GM13976 (cell line): ENCODE data around the gene CFAP221.

Experiments
- DNase-seq: peaks from one replicate; pipeline ENCODE4 v3.0.0; 2012; ENCODE audit warnings: low spot score
- in situ Hi-C: fragments of 300-500 bp; cut with MboI; formaldehyde crosslinking; loops from one replicate; pipeline ENCODE4 v1.12.0; 2022; ENCODE audit warnings: low sequenced_read_pairs, mixed read lengths, inconsistent platforms; ENCODE audit not compliant: unreplicated experiment
- TF ChIP-seq, protein P1 (sequence below): IDR thresholded peaks from 2 replicates; pipeline ENCODE4 v1.5.1; 2012; ENCODE audit warnings: borderline replicate concordance, mild to moderate bottlenecking; ENCODE audit not compliant: insufficient read depth; ENCODE audit errors: extremely low read depth, missing control alignments, control extremely low read depth

Gene CFAP221

GRCh38 chr2:119531292-119531691, 13.0 kb upstream of the CFAP221 start:
- TF ChIP-seq, protein P1, sequence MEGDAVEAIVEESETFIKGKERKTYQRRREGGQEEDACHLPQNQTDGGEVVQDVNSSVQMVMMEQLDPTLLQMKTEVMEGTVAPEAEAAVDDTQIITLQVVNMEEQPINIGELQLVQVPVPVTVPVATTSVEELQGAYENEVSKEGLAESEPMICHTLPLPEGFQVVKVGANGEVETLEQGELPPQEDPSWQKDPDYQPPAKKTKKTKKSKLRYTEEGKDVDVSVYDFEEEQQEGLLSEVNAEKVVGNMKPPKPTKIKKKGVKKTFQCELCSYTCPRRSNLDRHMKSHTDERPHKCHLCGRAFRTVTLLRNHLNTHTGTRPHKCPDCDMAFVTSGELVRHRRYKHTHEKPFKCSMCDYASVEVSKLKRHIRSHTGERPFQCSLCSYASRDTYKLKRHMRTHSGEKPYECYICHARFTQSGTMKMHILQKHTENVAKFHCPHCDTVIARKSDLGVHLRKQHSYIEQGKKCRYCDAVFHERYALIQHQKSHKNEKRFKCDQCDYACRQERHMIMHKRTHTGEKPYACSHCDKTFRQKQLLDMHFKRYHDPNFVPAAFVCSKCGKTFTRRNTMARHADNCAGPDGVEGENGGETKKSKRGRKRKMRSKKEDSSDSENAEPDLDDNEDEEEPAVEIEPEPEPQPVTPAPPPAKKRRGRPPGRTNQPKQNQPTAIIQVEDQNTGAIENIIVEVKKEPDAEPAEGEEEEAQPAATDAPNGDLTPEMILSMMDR, result no peak
- in situ Hi-C loops, result no loop called here
- DNase-seq, result no peak

DNA sequence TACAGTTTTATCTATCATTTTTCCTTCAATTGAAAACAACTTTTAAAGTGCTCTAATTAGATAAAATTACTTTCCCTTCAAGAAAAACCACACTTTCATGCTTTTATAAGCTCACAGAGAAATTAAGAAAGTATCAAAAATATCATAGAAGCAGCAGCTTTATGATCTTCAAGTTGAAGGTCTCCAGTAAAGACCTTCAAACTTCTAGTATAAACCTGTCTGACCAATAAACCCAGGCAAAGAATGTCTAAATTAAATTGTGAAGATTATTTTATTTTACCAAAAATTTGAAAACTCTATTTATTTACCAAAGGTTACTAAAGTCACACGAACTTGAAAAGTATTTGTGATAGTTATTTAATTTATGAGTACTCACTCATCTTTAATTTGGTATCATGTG, 10.7 kb upstream of the CFAP221 start:
- no peak for DNase-seq
- TF ChIP-seq, protein P1, result no peak
- in situ Hi-C loops, result no loop called here

DNA sequence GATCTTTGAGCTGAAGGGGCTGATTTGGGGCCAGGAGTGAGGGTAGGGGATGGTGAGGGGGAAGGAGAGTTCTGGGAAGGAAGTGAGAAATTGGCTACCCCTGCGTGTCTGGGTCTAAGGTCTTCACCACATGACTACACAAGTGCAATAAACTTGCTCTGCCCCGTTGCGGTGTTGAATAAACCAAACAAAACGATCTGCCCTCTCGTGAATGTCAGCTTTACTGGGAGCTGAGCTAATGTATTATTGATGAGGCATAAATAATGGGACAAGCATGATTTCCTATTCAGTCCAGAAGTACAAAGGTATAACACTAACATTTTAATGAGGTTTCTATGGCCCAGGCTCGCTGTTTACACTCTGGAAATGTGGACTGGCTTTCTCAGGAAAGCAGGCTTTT, 8.0 kb upstream of the CFAP221 start:
- TF ChIP-seq, protein P1, result no peak
- in situ Hi-C loops, result no loop called here
- DNase-seq, result no peak

GRCh38 chr2:119536707-119537106, 7.5 kb upstream of the CFAP221 start:
- no peak for DNase-seq
- in situ Hi-C loops, result no loop called here
- TF ChIP-seq, protein P1, result no peak

DNA sequence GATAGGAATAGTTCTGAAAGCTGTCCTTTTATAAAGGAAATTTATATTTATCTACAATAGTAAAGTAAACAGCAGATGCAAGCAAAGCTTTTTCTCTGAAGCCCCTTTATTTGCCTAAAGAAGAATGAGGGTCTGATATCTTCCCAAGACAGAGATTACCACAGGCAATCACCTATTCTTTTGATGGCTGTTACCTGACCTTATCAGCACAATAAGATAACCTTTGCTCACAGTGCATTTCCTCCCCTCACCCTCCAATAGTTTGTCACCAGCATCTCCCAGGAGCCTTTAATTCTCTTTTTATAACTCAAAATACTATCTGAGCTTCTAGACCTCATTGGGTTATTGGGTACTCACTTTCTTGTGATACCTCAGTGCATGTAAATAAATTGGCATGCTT, 6.5 kb upstream of the CFAP221 start:
- TF ChIP-seq, protein P1, result no peak
- in situ Hi-C loops, result no loop called here
- no peak for DNase-seq

DNA sequence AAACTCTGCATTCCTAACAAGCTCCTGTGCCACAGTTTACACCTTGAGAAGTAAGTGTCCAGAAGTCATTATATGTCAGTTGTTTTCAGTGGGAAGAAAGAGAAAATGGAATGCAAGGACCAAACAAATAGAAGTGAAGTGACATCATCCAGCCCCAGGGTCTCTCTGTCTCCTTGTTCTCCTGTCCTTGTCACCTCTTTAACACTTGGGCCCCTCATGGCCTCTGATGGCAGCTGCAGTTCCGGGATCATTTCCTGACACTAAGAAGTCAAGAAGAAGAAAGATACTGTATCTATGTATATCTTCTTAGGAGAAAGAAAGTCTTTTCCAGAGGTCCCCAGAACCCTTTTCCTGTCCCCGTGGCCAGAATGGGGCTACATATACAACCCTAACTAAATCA, 2.8 kb upstream of the CFAP221 start:
- no peak for DNase-seq
- in situ Hi-C loops, result no loop called here
- TF ChIP-seq, protein P1, result no peak

DNA sequence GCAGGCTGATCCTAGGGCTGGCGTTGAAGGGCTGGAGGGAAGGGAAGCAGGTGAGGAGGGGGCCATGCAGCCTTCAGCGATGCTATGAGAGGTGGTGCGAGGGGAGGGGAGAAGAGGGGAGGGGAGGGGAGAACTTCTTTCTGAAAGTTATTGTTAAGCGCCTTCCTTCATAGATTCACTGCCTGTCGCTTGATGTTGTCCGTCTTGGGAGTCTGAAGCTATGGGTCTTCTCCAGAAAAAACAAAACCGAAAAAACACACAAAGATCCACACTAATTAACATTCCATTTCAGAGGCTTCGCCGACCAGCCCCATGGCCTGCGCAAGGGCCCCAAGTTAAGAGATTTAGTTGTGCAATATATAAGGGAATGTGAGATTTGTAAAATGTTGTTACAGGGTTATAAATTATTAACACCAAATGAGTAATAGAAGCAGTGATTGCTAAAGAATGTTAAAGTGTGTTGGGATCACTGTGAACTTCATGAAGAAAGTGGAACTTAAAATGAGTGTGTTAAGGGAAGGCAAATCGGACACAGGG, 758 bp downstream of the CFAP221 start:
- TF ChIP-seq, protein P1, result no peak
- DNase-seq, result no peak

More for the DNA sequence above, 758 bp downstream of the CFAP221 start:
- in situ Hi-C loops, result no loop called here
